Ramos (cell line): Measurements from ENCODE around the gene PCBD1.

ENCODE experiments used
- in situ Hi-C: fragments of 300-500 bp; cut with MboI; formaldehyde crosslinking; loops from one replicate; pipeline ENCODE4 v1.14.3; 2022; ENCODE audit warnings: low sequenced_read_pairs; ENCODE audit not compliant: unreplicated experiment

Gene PCBD1

DNA sequence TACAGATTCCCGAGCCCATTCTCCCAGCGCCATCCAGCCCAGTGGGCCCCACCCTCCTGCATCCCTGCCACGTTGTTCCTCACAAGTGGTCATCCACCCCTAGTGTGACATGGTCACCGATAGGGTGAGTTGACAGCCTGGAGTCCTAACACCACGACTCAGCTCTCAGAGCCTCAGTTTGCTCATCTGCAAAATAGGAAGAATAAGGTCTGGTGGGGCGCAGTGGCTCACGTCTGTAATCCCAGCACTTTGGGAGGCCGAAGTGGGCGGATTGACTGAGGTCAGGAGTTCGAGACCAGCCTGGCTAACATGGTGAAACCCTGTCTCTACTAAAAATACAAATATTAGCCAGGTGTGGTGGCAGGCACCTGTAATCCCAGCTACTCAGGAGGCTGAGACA is 31.5 kb upstream of the PCBD1 start:
- in situ Hi-C loops, result loop anchor here (10.0 kb wide), 1 partner anchor 295 kb away; the partner anchor contains the start of gene UNC5B

- in situ Hi-C loops, result no loop called here
Observed at GRCh38 chr10:70918851-70919530, 30.6 kb upstream of the PCBD1 start.

DNA sequence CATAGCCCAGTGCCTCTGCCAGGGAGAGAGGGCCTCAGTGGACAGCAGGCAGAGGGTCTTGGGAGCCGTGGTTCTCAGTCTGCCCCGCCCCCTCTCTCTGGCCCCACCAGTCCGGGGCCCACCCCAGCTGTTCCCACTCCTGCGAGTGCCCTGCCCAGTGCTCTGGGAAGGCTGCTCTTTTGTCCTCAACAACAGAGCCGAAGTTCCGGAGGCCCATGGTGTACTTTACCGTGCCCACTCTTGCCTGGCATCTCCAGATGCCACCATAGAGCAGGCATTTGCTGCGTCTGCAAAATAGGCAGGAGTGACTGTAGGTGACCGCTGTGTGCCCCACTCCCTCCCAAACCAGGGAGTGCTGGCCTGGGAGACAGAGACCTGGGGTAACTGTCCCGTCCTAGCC is 29.3 kb upstream of the PCBD1 start:
- in situ Hi-C loops, result no loop called here

- in situ Hi-C loops, result no loop called here
Observed at GRCh38 chr10:70917226-70917625, 28.9 kb upstream of the PCBD1 start.

- in situ Hi-C loops, result no loop called here
Observed at GRCh38 chr10:70916241-70916640, 27.9 kb upstream of the PCBD1 start.

DNA sequence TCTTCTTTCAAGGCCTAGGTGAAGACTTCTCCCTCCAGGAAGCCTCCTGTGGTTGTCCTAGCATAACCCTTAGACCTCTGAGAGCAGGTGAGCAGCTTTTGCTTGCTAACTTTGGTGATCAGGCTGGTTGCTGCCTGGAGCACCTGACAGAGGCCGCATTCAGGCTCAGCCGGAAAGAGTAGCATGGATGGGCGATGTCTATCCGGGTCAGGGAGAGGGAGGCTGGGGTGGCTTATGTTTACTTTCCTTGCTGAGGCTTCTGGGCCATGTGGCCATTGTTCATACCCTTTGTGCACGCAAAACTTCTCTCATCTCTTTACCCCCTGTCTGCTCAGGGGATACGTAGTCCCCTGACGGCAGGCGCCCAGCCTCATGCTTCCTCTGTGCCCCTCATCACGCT is 27.4 kb upstream of the PCBD1 start:
- in situ Hi-C loops, result no loop called here

DNA sequence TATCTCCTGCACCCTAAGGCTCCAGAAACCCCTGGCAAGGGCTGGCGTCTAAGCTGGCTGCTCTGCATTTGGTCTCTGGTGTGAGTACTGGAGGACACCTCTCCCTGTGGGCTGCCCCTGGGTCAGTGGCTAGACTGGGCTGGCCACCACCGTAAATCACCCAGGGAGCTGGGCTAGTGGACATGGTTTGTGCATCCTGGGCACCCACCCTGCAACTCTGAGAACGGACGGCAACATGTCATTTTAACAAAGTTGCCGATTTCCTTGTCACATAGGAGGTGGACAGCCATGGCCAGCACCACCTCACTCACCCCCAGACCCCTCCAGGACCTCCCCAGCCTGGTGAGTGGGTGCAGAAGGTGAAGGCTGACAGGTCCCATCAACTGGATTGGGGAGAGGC is 26.8 kb upstream of the PCBD1 start:
- in situ Hi-C loops, result no loop called here

- in situ Hi-C loops, result no loop called here
Observed at GRCh38 chr10:70914316-70914864, 26.0 kb upstream of the PCBD1 start.

DNA sequence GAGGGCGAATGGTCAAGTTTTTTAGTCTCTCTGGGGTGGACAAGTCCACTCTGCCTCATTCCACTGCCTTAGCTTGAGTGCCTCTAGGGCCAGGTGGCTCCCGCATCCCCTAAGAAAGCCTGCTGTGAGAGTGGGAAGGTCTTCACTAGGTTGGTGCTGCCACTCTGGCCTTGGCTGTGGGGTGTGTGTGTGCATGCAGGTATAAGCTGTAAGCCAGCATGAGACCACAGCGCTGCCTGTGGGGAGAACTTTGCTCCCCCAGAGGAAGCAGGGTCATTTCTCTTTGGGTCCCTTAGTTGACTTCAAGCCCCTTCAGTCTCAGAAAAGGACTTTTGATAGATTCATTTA is 25.5 kb upstream of the PCBD1 start:
- in situ Hi-C loops, result no loop called here

DNA sequence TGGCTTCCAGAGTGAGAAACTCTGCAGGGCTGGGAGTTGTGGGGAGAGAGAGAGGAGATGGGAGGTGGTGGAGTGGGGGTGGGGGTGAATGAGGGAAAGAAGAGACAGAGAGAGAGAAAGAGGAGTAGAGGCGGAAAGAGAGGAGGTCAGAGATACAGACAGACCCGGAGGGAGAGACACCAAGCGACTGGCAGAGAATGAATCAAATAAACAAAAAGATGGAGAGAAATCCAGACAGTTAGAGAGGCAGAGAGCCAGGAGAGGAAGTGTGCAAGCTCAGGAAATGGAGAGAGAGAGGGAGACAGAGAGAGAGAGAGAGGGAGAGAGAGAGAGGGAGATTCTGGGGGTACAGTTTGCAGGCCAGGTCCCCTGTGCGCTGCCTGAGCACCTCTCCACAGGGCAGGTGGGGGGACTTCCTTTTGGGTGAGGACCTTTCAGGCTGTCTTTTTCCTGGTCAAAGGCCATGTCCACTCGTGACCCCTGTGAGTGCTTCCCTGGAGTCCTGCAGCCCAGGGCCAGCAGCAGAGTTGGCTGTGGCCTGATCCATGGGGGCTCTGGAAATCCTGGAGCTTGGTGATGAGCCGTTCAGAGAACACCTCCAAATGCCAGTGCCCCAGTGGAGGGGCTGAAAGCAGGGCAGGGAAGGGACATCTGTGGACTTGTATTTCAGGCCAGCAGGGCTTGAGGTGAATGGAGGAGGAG is 25.0 kb upstream of the PCBD1 start:
- in situ Hi-C loops, result no loop called here

DNA sequence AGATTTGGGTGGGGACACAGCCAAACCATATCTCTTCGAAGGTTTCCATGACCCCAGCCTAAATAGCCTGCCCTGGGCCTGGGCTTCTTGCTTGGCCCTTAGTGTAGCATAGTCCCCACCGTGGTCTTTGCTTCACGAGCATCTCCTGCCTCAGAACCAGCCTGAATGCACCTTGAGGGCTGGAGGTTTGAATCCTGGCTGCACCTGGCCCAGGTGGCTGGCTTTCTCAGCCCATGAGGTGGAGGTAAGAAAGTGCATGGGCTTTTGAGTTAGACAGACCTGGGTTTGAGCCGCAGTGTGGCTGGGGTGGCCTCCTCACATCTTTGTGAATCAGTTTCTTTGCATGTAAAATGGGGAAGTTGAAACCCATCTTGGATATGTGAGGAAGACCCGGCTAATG is 24.2 kb upstream of the PCBD1 start:
- in situ Hi-C loops, result no loop called here

DNA sequence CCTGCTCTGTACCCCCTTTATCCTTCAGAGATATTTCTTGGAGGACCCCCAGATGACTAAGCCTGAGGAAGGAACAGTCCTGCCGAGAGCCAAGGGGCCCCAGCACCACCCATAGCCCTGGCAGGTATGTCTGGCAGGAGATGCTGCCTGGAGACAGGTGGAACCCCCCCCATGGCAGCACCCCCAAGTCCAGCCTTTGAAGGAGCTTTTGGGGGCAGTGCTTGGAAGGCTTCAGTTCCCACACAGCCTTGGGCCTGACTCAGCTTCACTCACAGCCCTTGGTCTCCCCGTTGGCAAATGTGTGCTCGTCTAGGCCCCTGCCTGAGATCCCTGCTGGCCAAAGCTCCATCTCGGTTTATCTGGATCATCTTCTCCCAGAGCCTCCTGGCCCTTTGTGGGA is 23.0 kb upstream of the PCBD1 start:
- in situ Hi-C loops, result no loop called here

DNA sequence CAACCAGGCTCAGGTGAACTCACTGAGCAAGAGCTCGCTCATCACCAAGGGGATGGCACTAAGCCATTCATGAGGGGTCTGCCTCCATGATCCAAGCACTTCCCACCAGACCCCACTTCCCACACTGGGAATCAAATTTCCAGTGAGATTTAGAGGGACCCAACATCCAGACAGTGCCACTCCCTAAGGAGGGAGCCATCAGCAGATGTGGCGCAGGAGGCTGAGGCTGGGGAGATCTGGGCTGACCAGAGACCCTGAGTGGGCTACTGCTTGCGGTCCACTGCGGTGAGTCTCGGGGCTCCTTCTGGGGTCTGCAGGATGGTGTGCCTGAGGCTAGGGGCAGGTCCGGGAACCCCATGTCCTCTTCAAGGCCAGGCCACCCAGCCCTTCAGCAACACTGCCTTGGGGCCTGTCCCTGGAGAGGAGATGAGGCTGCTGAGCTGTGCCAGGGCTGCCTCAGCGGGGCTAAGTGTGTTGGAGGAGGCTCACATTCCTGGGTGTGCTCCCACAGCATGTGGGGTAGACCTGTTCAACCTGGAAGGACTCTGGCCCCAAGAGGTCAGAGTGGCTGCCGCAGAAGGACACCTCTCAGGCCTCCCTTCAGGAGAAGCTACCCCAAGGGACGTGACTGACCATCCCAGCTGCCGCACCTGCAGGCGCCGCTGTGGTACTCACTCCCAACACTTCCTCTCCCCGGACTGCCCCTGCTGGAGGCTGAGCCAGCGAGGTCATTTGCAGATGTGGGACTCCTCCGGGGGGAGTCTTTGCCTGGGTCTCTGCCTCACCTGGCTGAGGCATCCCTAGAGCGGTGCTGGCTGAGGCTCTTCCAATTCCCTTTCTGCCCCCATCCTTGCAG is 22.3 kb upstream of the PCBD1 start:
- in situ Hi-C loops, result no loop called here

DNA sequence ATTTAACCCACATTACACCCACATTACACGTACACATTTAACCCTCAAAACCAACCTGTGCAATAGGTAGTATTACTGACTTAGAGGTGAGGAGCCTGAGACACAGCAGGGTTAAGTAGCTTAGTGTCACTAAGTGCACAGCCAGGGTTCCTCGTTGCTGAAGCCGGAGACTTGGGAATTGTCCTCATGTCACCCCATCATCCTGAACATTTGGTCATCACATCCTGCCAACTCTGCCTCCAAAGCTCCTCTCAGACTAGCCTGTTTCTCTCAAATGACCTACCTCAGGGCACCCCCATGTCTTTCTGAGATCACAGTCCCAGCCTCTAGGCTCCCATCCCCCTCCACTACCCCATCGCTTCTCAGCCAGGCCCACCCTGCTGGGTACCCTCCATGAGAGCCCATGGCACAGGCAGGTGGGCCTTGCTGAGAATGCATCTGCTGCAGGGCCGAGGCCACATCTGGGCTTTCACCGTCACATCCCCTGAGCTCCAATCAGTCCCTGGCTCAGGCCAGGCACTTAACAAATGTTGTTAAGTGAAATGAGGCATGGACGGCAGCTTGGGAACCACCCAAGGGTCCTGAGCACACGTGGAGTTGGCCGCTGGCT is 21.1 kb upstream of the PCBD1 start:
- in situ Hi-C loops, result no loop called here

- in situ Hi-C loops, result no loop called here
Observed at GRCh38 chr10:70908406-70909296, 20.3 kb upstream of the PCBD1 start.

- in situ Hi-C loops, result no loop called here
Observed at GRCh38 chr10:70907637-70908405, 19.5 kb upstream of the PCBD1 start.

- in situ Hi-C loops, result no loop called here
Observed at GRCh38 chr10:70906953-70907636, 18.7 kb upstream of the PCBD1 start.

GRCh38 chr10:70906031-70906783 is 17.8 kb upstream of the PCBD1 start:
- in situ Hi-C loops, result no loop called here
